ENCODE results near the gene DAP.
A peak's percentile ranks its signal among the peaks of the same experiment; 100 is the strongest.
"Not testable (repeated sequence)": the region's sequence is repeated elsewhere in the genome, so short reads cannot be mapped to it uniquely, and the experiment has no call there.

Gene DAP

DNA sequence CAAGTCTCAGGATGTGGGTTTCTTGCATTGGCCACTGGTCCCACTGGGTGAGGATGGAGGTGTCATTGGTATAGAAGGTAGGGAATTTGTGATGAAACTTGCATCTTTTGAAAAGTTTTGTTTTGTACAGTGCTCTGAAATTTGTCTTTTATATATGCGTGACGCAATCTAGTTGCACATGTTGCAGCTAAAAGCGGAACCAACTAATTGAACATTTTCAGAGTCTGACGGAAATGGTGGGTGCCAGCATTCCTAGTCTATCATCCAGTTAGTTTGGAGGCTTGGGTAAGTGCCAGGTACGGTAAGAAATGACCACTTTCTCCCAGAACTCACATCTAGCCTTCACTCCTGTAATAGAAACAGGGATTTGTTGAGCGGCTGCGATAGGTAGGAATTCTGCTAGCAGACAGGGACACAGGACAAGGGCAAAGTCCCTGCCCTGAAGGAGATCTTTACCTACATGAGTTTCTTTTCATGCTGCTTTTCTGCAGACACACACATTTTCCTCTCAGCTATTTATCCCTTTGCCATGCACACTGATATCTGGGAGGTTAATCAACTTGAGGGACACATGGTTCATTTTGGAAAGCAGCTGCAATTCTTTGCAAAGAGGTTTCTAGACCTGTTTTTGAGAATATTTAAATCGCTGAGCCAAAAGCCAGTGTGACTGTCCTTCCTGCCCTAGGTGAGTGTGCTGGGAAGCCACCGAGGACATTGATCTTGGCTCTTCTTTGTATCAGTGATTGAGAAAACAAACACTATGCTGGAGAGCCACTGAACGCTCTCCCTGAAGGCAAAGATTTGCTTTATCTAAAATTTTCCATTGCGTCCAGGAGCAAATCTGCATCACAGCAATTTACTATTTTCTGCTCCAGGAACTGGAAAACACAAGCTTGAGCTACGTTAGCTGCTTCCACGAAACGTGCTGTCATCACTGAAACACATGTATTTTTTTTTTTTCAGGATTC is 89.7 kb downstream of the DAP start:
- TF ChIP-seq, protein P1, sequence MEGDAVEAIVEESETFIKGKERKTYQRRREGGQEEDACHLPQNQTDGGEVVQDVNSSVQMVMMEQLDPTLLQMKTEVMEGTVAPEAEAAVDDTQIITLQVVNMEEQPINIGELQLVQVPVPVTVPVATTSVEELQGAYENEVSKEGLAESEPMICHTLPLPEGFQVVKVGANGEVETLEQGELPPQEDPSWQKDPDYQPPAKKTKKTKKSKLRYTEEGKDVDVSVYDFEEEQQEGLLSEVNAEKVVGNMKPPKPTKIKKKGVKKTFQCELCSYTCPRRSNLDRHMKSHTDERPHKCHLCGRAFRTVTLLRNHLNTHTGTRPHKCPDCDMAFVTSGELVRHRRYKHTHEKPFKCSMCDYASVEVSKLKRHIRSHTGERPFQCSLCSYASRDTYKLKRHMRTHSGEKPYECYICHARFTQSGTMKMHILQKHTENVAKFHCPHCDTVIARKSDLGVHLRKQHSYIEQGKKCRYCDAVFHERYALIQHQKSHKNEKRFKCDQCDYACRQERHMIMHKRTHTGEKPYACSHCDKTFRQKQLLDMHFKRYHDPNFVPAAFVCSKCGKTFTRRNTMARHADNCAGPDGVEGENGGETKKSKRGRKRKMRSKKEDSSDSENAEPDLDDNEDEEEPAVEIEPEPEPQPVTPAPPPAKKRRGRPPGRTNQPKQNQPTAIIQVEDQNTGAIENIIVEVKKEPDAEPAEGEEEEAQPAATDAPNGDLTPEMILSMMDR (IDR thresholded peaks at IDR 0.05; ENCODE audit: low read depth, low read length, missing control alignments) = no peak
- DNase-seq (ENCODE audit: low read depth) = no peak
- in situ Hi-C loops (cut with HindIII; ENCODE audit: low sequenced_read_pairs) = no loop called here
- no peak overlapping the region for H3K4me3 ChIP-seq (ENCODE audit: low read depth, low read length)

DNA sequence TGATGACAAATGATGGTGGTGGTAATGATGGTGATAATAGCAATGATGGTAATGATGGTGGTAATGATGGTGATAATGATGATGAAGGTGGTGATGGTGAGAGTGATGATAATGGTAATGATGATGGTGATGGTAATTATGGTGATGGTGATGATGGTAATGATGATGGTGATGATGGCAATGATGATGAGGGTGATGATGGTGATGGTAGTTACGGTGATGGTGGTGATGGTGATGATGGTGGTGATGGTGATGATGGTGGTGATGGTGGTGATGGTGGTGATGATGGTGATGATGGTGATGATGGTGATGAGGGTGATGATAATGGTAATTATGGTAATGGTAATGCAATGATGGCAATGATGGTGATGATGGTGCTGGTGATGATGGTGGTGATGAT is 91.1 kb downstream of the DAP start:
- in situ Hi-C loops (cut with HindIII; ENCODE audit: low sequenced_read_pairs) = loop anchor here (5.0 kb wide), 1 partner anchor 218 kb away; no protein-coding TSS in a partner anchor
- no peak overlapping the region for H3K4me3 ChIP-seq (ENCODE audit: low read depth, low read length)
- DNase-seq (ENCODE audit: low read depth) = no peak
- TF ChIP-seq, protein P1 (IDR thresholded peaks at IDR 0.05; ENCODE audit: low read depth, low read length, missing control alignments) = no peak

DNA sequence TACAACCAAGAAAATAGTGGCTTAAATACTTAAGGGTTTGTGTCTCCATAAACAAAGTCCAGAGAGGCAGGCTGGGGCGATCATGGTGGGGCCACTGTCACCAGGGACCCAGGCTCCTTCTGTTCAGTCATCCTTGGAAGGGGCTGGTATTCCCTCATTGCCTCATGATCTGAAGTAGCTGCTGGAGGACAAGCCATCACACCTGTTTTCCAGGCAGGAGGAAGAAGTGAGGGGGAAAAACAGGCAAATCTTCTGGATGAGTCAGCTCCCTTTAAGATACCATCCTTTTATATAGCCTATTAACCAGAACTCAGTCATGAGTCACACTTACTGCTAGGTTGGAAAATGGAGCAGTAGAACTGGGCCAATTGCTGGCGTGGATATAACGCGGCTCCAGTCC is 92.3 kb downstream of the DAP start:
- TF ChIP-seq, protein P1 (IDR thresholded peaks at IDR 0.05; ENCODE audit: low read depth, low read length, missing control alignments) = no peak
- in situ Hi-C loops (cut with HindIII; ENCODE audit: low sequenced_read_pairs) = loop anchor here (5.0 kb wide), 1 partner anchor 216 kb away; no protein-coding TSS in a partner anchor
- no peak overlapping the region for H3K4me3 ChIP-seq (ENCODE audit: low read depth, low read length)
- DNase-seq (ENCODE audit: low read depth) = no peak

DNA sequence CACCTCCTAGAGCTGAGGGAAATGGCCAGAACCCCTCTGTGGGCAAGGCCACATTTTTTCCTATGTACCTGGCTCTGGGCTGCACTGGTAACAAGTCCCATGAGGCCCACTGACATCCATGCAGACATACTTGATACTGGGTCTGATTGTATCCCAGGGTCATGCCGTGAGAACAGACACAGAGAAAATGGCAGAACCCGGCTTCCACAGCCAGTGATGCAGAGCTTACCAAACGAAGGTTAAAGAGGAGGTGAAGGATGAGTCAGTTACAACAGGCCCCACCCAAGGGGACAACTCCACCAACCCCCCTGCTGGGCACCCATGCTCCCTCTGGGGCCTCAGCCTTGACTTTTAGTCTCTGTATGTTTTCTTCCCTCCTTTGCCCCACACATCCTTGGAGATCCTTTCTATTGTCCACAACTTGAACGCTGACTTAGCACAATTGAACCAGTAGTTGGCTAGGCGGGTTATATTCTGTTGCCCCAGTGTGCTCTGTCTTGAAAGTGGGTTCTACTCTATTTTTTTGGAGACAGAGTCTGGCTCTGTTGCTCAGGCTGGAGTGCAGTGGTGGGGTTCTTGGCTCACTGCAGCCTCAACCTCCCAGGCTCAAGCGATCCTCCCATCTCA is 93.5 kb downstream of the DAP start:
- in situ Hi-C loops (cut with HindIII; ENCODE audit: low sequenced_read_pairs) = loop anchor here (5.0 kb wide), 1 partner anchor 215 kb away; no protein-coding TSS in a partner anchor
- DNase-seq (ENCODE audit: low read depth) = no peak
- TF ChIP-seq, protein P1 (IDR thresholded peaks at IDR 0.05; ENCODE audit: low read depth, low read length, missing control alignments) = no peak
- no peak overlapping the region for H3K4me3 ChIP-seq (ENCODE audit: low read depth, low read length)

DNA sequence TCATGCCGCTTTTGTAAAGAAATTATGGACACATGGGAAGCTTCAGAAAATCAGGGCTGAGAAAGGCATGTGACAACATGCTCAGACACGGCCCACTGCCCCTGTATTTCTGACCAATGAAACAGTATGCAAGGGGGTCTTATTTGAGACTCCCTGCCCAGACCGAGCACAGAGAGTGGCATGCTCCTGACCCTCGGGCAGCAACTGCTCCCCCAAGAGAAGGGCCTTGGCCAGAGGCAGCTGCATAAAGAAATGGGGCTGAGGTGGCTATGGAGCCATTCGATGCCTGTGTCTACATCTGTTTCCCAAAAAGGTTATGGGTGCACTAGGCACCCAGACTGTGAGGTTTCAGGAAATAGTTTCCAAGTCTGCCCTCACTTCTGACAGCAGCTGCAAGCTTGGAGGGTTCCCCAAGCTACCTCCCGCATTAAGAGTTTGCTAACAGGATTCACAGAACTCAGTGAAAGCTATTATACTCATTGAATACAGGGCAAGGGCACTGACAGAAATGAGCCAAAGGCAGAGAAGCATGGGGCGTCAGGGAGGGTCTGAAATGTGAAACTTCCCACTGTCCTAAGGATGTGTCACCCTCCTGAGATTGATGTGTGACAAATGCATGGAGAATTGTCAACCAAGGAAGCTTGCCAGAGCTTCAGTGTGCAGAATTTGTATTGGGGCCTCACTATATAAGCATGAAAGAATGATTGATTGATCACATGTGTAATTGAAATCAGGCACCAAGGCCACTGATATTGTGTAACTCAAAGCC is 94.3 kb downstream of the DAP start:
- DNase-seq (ENCODE audit: low read depth) = no peak
- in situ Hi-C loops (cut with HindIII; ENCODE audit: low sequenced_read_pairs) = loop anchor here (5.0 kb wide), 1 partner anchor 214 kb away; no protein-coding TSS in a partner anchor
- TF ChIP-seq, protein P1 (IDR thresholded peaks at IDR 0.05; ENCODE audit: low read depth, low read length, missing control alignments) = no peak
- H3K4me3 ChIP-seq (ENCODE audit: low read depth, low read length) = no peak overlapping the region

DNA sequence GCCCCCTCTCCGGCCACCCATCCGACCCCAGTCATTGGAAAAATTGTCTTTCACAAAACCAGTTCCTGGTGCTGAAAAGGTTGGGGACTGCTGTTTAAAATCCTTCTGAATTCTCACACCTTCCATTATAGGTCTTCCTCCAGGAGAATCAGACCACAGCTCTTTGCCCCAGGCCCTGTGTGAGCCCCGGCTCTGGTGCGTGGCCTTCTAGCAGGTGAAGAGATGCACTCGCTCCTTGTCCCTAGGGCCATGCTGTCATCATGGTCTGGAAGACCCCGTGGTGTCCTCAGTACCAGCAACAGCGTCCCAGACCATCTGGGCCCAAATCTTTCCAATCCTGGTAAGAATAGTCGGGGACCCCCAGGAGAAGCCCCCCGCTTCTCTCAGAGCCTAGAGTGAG is 95.2 kb downstream of the DAP start:
- TF ChIP-seq, protein P1 (IDR thresholded peaks at IDR 0.05; ENCODE audit: low read depth, low read length, missing control alignments) = no peak
- no peak for DNase-seq (ENCODE audit: low read depth)
- no peak overlapping the region for H3K4me3 ChIP-seq (ENCODE audit: low read depth, low read length)
- in situ Hi-C loops (cut with HindIII; ENCODE audit: low sequenced_read_pairs) = loop anchor here (5.0 kb wide), 1 partner anchor 213 kb away; no protein-coding TSS in a partner anchor

DNA sequence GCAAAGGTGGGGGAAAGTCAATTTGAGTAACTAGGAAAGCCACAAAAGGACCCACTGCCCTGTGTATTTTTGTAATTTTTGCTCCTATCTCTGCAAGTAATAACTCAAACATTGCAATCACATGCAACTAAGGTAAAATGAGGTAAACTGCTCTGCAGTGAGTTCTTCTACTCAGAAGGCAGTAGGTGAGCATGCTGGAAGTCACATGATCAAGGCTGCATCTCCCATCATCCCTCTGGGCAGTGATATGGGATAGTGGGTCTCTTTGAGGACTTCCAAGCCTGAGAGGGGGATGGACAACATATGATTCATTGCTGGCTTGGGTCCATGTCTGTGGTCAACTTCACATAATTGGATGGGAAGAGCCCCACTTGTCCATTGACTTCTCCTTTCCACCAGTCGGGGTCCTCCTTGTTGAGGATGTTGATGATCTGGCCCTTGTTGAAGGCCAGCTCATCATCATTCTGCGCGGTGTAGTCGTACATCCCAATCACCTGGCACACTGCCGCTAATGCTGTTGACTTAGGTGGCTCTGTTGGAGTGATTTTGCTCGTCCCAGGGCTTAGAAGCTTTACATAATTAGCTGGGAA is 96.8 kb downstream of the DAP start:
- in situ Hi-C loops (cut with HindIII; ENCODE audit: low sequenced_read_pairs); H3K4me3 ChIP-seq (ENCODE audit: low read depth, low read length): not testable (repeated sequence)
- DNase-seq (ENCODE audit: low read depth) = peak; percentile 34
